ENCODE measurements around the gene LLGL2.

DNA sequence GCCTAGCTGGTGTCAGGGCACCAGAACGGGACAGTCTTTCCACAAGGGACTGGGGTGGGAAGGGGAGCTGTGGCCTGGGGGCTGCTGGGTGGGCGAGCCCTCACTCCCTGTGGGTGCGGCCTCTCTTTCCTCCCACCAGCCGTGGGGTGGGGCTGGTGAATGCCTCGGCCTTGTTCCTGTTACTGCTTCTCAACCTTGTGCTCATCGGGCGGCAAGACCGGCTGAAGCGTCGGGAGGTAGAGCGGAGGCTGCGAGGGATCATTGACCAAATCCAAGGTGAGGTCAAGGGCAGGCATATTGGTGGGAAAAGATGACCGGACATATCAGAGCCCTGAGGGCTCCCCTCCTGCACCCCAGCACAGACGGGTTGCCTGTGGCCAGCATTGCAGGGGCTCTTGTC, 39.3 kb upstream of the LLGL2 start:
- TF ChIP-seq, protein P1, sequence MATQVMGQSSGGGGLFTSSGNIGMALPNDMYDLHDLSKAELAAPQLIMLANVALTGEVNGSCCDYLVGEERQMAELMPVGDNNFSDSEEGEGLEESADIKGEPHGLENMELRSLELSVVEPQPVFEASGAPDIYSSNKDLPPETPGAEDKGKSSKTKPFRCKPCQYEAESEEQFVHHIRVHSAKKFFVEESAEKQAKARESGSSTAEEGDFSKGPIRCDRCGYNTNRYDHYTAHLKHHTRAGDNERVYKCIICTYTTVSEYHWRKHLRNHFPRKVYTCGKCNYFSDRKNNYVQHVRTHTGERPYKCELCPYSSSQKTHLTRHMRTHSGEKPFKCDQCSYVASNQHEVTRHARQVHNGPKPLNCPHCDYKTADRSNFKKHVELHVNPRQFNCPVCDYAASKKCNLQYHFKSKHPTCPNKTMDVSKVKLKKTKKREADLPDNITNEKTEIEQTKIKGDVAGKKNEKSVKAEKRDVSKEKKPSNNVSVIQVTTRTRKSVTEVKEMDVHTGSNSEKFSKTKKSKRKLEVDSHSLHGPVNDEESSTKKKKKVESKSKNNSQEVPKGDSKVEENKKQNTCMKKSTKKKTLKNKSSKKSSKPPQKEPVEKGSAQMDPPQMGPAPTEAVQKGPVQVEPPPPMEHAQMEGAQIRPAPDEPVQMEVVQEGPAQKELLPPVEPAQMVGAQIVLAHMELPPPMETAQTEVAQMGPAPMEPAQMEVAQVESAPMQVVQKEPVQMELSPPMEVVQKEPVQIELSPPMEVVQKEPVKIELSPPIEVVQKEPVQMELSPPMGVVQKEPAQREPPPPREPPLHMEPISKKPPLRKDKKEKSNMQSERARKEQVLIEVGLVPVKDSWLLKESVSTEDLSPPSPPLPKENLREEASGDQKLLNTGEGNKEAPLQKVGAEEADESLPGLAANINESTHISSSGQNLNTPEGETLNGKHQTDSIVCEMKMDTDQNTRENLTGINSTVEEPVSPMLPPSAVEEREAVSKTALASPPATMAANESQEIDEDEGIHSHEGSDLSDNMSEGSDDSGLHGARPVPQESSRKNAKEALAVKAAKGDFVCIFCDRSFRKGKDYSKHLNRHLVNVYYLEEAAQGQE (IDR thresholded peaks at IDR 0.05; ENCODE audit: insufficient replicate concordance, low read depth), result no peak
- TF ChIP-seq POLR2AphosphoS5 (IDR thresholded peaks at IDR 0.05; ENCODE audit: low read depth) (no peak), GABPA (IDR thresholded peaks at IDR 0.05; ENCODE audit: low read depth) (no peak)
- TF ChIP-seq, protein P2, sequence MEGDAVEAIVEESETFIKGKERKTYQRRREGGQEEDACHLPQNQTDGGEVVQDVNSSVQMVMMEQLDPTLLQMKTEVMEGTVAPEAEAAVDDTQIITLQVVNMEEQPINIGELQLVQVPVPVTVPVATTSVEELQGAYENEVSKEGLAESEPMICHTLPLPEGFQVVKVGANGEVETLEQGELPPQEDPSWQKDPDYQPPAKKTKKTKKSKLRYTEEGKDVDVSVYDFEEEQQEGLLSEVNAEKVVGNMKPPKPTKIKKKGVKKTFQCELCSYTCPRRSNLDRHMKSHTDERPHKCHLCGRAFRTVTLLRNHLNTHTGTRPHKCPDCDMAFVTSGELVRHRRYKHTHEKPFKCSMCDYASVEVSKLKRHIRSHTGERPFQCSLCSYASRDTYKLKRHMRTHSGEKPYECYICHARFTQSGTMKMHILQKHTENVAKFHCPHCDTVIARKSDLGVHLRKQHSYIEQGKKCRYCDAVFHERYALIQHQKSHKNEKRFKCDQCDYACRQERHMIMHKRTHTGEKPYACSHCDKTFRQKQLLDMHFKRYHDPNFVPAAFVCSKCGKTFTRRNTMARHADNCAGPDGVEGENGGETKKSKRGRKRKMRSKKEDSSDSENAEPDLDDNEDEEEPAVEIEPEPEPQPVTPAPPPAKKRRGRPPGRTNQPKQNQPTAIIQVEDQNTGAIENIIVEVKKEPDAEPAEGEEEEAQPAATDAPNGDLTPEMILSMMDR (IDR thresholded peaks at IDR 0.05; ENCODE audit: insufficient read depth, low read length), result no peak
